Renal cortex interstitium (tissue), 11 donors: ENCODE measurements around the gene NT5C3A. TPM values are rescaled to one million over a fixed set of nuclear protein-coding genes. Genes with fewer than 3 reads are reported as not detected.

Experiments
- DNase-seq, 11 donors: peaks; one replicate each; pipeline ENCODE4 v3.0.0-alpha.2; 2013; ENCODE audit warnings: low read depth in 9 of 11, low spot score in 4 of 11; ENCODE audit errors: extremely low read depth in 1 of 11
- polyA plus RNA-seq, 3 donors: library from polyadenylated mRNA; unstranded; fragments of 120-200 nt; gene quantifications; one replicate each; pipeline ENCODE4 v1.2.1, GENCODE V29; 2013; ENCODE audit not compliant: insufficient read length in 3 of 3

The NT5C3A gene
- polyA plus RNA-seq, 3 donors = 29.2 to 43.3 (median 39.5) TPM

GRCh38 chr7:33089142-33089541, 26.6 kb upstream of the NT5C3A start:
- DNase-seq = no peak

GRCh38 chr7:33087858-33088257, 25.3 kb upstream of the NT5C3A start:
- no peak for DNase-seq

GRCh38 chr7:33087356-33087755, 24.8 kb upstream of the NT5C3A start:
- no peak for DNase-seq

GRCh38 chr7:33079763-33080690, 17.5 kb upstream of the NT5C3A start:
- no peak for DNase-seq

- no peak for DNase-seq
Observed at GRCh38 chr7:33079096-33079495, 16.5 kb upstream of the NT5C3A start.

- DNase-seq = no peak
Observed at GRCh38 chr7:33076737-33077136, 14.2 kb upstream of the NT5C3A start.

GRCh38 chr7:33075818-33076518, 13.4 kb upstream of the NT5C3A start:
- DNase-seq = no peak

- DNase-seq = no peak
Observed at GRCh38 chr7:33073243-33073642, 10.7 kb upstream of the NT5C3A start.

- DNase-seq = peak in 10 of 11 donors; percentile 26 to 63 (median 41)
Observed at GRCh38 chr7:33072471-33072870, 9.9 kb upstream of the NT5C3A start.

GRCh38 chr7:33070831-33071230, 8.3 kb upstream of the NT5C3A start:
- no peak for DNase-seq

- no peak for DNase-seq
Observed at GRCh38 chr7:33070277-33070676, 7.7 kb upstream of the NT5C3A start.

GRCh38 chr7:33067921-33068320, 5.3 kb upstream of the NT5C3A start:
- no peak for DNase-seq

GRCh38 chr7:33066771-33067170, 4.2 kb upstream of the NT5C3A start:
- DNase-seq = no peak

GRCh38 chr7:33065981-33066380, 3.4 kb upstream of the NT5C3A start:
- DNase-seq = no peak

GRCh38 chr7:33062782-33063443, 337 bp upstream of the NT5C3A start:
- peak; percentile 88 to 93 (median 91) for DNase-seq

GRCh38 chr7:33061282-33061937, 1.2 kb downstream of the NT5C3A start:
- no peak for DNase-seq

GRCh38 chr7:33059635-33060034, 2.9 kb downstream of the NT5C3A start:
- no peak for DNase-seq

- DNase-seq = no peak
Observed at GRCh38 chr7:33055158-33055557, 7.4 kb downstream of the NT5C3A start.

- no peak for DNase-seq
Observed at GRCh38 chr7:33054261-33054964, 8.2 kb downstream of the NT5C3A start.
